Spinal cord (tissue), 10 donors: ENCODE measurements around the gene SNORC. TPM values are rescaled to one million over a fixed set of nuclear protein-coding genes. Genes with fewer than 3 reads are reported as not detected.

Experiments
- DNase-seq, 6 donors: peaks; one replicate each; pipeline versions ENCODE4 v3.0.0 to v3.0.0-alpha.2; 2013 to 2015; ENCODE audit warnings: low spot score in 6 of 6, low read depth in 4 of 6
- H3K27ac ChIP-seq: one replicate; pipeline ENCODE4 v1.5.1; 2013; ENCODE audit warnings: low read depth, low read length, control low read depth
- H3K27me3 ChIP-seq: one replicate; pipeline ENCODE4 v1.6.1; 2013; ENCODE audit warnings: low read length; ENCODE audit not compliant: control insufficient read depth, insufficient read depth
- H3K36me3 ChIP-seq: one replicate; pipeline ENCODE4 v1.6.1; 2013; ENCODE audit warnings: low read length; ENCODE audit not compliant: control insufficient read depth, insufficient read depth
- H3K4me1 ChIP-seq: one replicate; pipeline ENCODE4 v1.6.1; 2013; ENCODE audit warnings: low read length; ENCODE audit not compliant: control insufficient read depth, insufficient read depth
- H3K4me3 ChIP-seq: one replicate; pipeline ENCODE4 v1.5.1; 2013; ENCODE audit warnings: low read depth, low read length, control low read depth
- H3K9me3 ChIP-seq: one replicate; pipeline ENCODE4 v1.6.1; 2013; ENCODE audit warnings: low read length; ENCODE audit not compliant: control insufficient read depth, insufficient read depth
- WGBS: methylation state at CpG from one replicate; pipeline ENCODE4 v1.1.5; 2013; ENCODE audit warnings: missing lambda C conversion rate; ENCODE audit not compliant: insufficient coverage; 5-methylcytosine and 5-hydroxymethylcytosine counted together
- polyA plus RNA-seq, 2 donors: library from polyadenylated mRNA; unstranded; fragments of 120-200 nt; gene quantifications; one replicate each; pipeline ENCODE4 v1.2.1, GENCODE V29; 2013; ENCODE audit not compliant: insufficient read length in 2 of 2
- total RNA-seq, 2 donors: library from RNA; depleted of rRNA in 1 of 2; stranded (reverse); fragments of 120-200 nt in 1 of 2; fragments of >200 nt in 1 of 2; gene quantifications; one replicate each; pipeline versions ENCODE4 v1.2.3 to v1.2.4, GENCODE V29; 2013 to 2014
- donor health status: healthy.

The SNORC gene
- total and polyA plus RNA-seq, 4 donors = 3.1 to 10.8 (median 7.4) TPM

- 100% methylated on average over 5 of the region's 6 CpGs for WGBS
- no peak overlapping the region for H3K27ac ChIP-seq
These were observed 4.0 kb downstream of the SNORC start for GRCh38 chr2:232873909-232874641.

GRCh38 chr2:232874677-232875223 lies 4.7 kb downstream of the SNORC start:
- H3K4me1 ChIP-seq = peaks cover 65% of the 10 kb centered on the region
- no peak overlapping the region for H3K27ac ChIP-seq

More at GRCh38 chr2:232873909-232874641, 4.0 kb downstream of the SNORC start:
- H3K4me3 ChIP-seq = no peak overlapping the region
- H3K36me3 ChIP-seq = peaks cover 50% of the 10 kb centered on the region
- H3K27me3 ChIP-seq = no peaks in the 10 kb centered on the region
- peaks cover 69% of the 10 kb centered on the region for H3K4me1 ChIP-seq
- no peaks in the 10 kb centered on the region for H3K9me3 ChIP-seq
- no peak for DNase-seq

GRCh38 chr2:232875256-232876121 lies 5.4 kb downstream of the SNORC start:
- no peaks in the 10 kb centered on the region for H3K9me3 ChIP-seq
- WGBS = 13% methylated on average over 23 of the region's 37 CpGs
- H3K27me3 ChIP-seq = no peaks in the 10 kb centered on the region
- DNase-seq = peak in 2 of 6 donors; percentile 49 to 76
- peaks cover 57% of the 10 kb centered on the region for H3K36me3 ChIP-seq
- peaks cover 64% of the 10 kb centered on the region for H3K4me1 ChIP-seq
- H3K4me3 ChIP-seq = peak overlapping the region; percentile 16
- no peak overlapping the region for H3K27ac ChIP-seq

More at GRCh38 chr2:232874677-232875223, 4.7 kb downstream of the SNORC start:
- H3K4me3 ChIP-seq = no peak overlapping the region
- peaks cover 55% of the 10 kb centered on the region for H3K36me3 ChIP-seq
- no peaks in the 10 kb centered on the region for H3K9me3 ChIP-seq
- DNase-seq = no peak
- H3K27me3 ChIP-seq = no peaks in the 10 kb centered on the region
- 95% methylated on average over 12 of the region's 16 CpGs for WGBS

GRCh38 chr2:232876161-232876977 lies 6.3 kb downstream of the SNORC start:
- Histone ChIP-seq H3K4me3 (peak overlapping the region; percentile 33), H3K9me3 (no peaks in the 10 kb centered on the region), H3K36me3 (peaks cover 58% of the 10 kb centered on the region), H3K27me3 (no peaks in the 10 kb centered on the region), H3K4me1 (peaks cover 55% of the 10 kb centered on the region), H3K27ac (no peak overlapping the region)
- peak in 5 of 6 donors; percentile 28 to 91 (median 56) for DNase-seq
- under 1% methylated on average over 118 of the region's 119 CpGs for WGBS

GRCh38 chr2:232876978-232877441 lies 6.9 kb downstream of the SNORC start:
- H3K4me1 ChIP-seq = peaks cover 49% of the 10 kb centered on the region
- H3K36me3 ChIP-seq = peaks cover 57% of the 10 kb centered on the region
- no peak overlapping the region for H3K27ac ChIP-seq
- WGBS = 9% methylated on average over 9 of the region's 21 CpGs
- peak in 1 of 6 donors; percentile 11 for DNase-seq
- no peaks in the 10 kb centered on the region for H3K27me3 ChIP-seq
- peak overlapping the region; percentile 33 for H3K4me3 ChIP-seq
- H3K9me3 ChIP-seq = no peaks in the 10 kb centered on the region

GRCh38 chr2:232877940-232878511 lies 8.0 kb downstream of the SNORC start:
- no peaks in the 10 kb centered on the region for H3K27me3 ChIP-seq
- no peak overlapping the region for H3K4me3 ChIP-seq
- H3K4me1 ChIP-seq = peaks cover 39% of the 10 kb centered on the region
- no peak for DNase-seq
- no peak overlapping the region for H3K27ac ChIP-seq
- no peaks in the 10 kb centered on the region for H3K9me3 ChIP-seq
- WGBS = 91% methylated on average over 13 of the region's 13 CpGs
- peaks cover 60% of the 10 kb centered on the region for H3K36me3 ChIP-seq

GRCh38 chr2:232878855-232879617 lies 9.0 kb downstream of the SNORC start:
- H3K27me3 ChIP-seq = no peaks in the 10 kb centered on the region
- no peaks in the 10 kb centered on the region for H3K9me3 ChIP-seq
- H3K4me3 ChIP-seq = no peak overlapping the region
- peaks cover 29% of the 10 kb centered on the region for H3K4me1 ChIP-seq
- WGBS = 87% methylated on average over 13 of the region's 20 CpGs
- DNase-seq = no peak
- peaks cover 63% of the 10 kb centered on the region for H3K36me3 ChIP-seq
- H3K27ac ChIP-seq = no peak overlapping the region

- no peaks in the 10 kb centered on the region for H3K9me3 ChIP-seq
- 91% methylated on average over 17 of the region's 21 CpGs for whole genome bisulfite sequencing
- H3K36me3 ChIP-seq = peaks cover 67% of the 10 kb centered on the region
- H3K27me3 ChIP-seq = no peaks in the 10 kb centered on the region
- peaks cover 25% of the 10 kb centered on the region for H3K4me1 ChIP-seq
- no peak overlapping the region for H3K27ac ChIP-seq
- DNase-seq = no peak
- no peak overlapping the region for H3K4me3 ChIP-seq
These were observed 9.8 kb downstream of the SNORC start for GRCh38 chr2:232879618-232880494.
